A549 (cell line): ENCODE measurements around the gene LCAT. TPM values are rescaled to one million over a fixed set of nuclear protein-coding genes. Genes with fewer than 3 reads are reported as not detected.

Experiments
- ATAC-seq, 2 experiments: fragments of 200-7000 bp in 1 of 2; fragments of >200 bp in 1 of 2; cut with Nextera tagmentation in 1 of 2; cut with Tn5 transposase in 1 of 2; 3 replicates each; pipeline versions ENCODE4 v1.8.0 to v1.9.1; 2018 to 2020; ENCODE audit warnings: mild to moderate bottlenecking in 1 of 2, moderate library complexity in 1 of 2
- CTCF ChIA-PET: fragments of 300-600 bp; sonication (Branson Sonifier 250); formaldehyde crosslinking; extraction: SDS; loops from one replicate; lab custom pipeline; 2021; ENCODE audit warnings: antibody characterized with exemption, inconsistent platforms; lab: Yijun Ruan, JAX
- POLR2A ChIA-PET: fragments of 350-600 bp; formaldehyde crosslinking; extraction: SDS; loops from one replicate; lab custom pipeline; 2021; ENCODE audit warnings: antibody characterized with exemption, inconsistent platforms; lab: Yijun Ruan, JAX
- DNase-seq, 2 experiments: peaks; one replicate each; pipeline versions ENCODE4 v3.0.0 to v3.0.0-alpha.2; 2011 to 2016; ENCODE audit warnings: low read depth in 1 of 2, low spot score in 1 of 2
- FAIRE-seq: peaks from 2 replicates; lab custom pipeline; 2011; peaks lifted over from hg19 to GRCh38; lab: Jason Lieb, UNC
- H3K27ac ChIP-seq, 2 experiments: fragments of >200 bp; sonication (Bioruptor Twin); formaldehyde crosslinking; 3 replicates each; pipeline ENCODE4 v1.5.1; 2016 to 2017
- H3K4me1 ChIP-seq: fragments of >200 bp; sonication (Bioruptor Twin); formaldehyde crosslinking; 3 replicates; pipeline ENCODE4 v1.6.1; 2016
- H3K4me2 ChIP-seq: fragments of >200 bp; sonication (Bioruptor Twin); formaldehyde crosslinking; 3 replicates; pipeline ENCODE4 v1.6.1; 2016
- H3K4me3 ChIP-seq: fragments of >200 bp; sonication (Bioruptor Twin); formaldehyde crosslinking; 3 replicates; pipeline ENCODE4 v1.5.1; 2016
- H3K9me3 ChIP-seq: fragments of >200 bp; sonication (Bioruptor Twin); formaldehyde crosslinking; 3 replicates; pipeline ENCODE4 v1.6.1; 2016
- CBX8 ChIP-seq: fragments of 200-600 bp; sonication (generic); IDR thresholded peaks from 2 replicates; pipeline ENCODE4 v1.6.1; 2016
- EHMT2 ChIP-seq: fragments of 200-600 bp; sonication (generic); IDR thresholded peaks from 2 replicates; pipeline ENCODE4 v1.6.1; 2016; ENCODE audit warnings: antibody characterized with exemption, low read depth, mild to moderate bottlenecking, moderate library complexity
- EP300 ChIP-seq, 2 experiments: fragments of >200 bp; sonication (Bioruptor Twin); formaldehyde crosslinking; IDR thresholded peaks; 2 replicates in 1 of 2; 3 replicates in 1 of 2; pipeline ENCODE4 v1.6.1; 2016 to 2017
- ESRRA ChIP-seq: fragments of 150-350 bp; IDR thresholded peaks from 2 replicates; pipeline ENCODE4 v1.6.1; 2014; ENCODE audit warnings: mild to moderate bottlenecking, low read length, borderline replicate concordance
- FOSB ChIP-seq: fragments of 250-450 bp; sonication (Bioruptor Pico); IDR thresholded peaks from 2 replicates; pipeline ENCODE4 v1.5.0; 2020; ENCODE audit warnings: mild to moderate bottlenecking, moderate library complexity
- FOSL2 ChIP-seq, 2 experiments: fragments of 450-650 bp in 1 of 2; fragments of >200 bp in 1 of 2; sonication (Bioruptor Twin) in 1 of 2; formaldehyde crosslinking; IDR thresholded peaks; 2 replicates each; pipeline versions ENCODE4 v1.5.0 to v1.6.1; 2016 to 2020; ENCODE audit warnings: mild to moderate bottlenecking in 1 of 2, moderate library complexity in 1 of 2
- FOXS1 ChIP-seq: fragments of 250-450 bp; sonication (Bioruptor Pico); IDR thresholded peaks from 2 replicates; pipeline ENCODE4 v1.5.0; 2020; ENCODE audit warnings: mild to moderate bottlenecking, moderate library complexity
- GATA3 ChIP-seq: IDR thresholded peaks from 2 replicates; pipeline ENCODE4 v1.6.1; 2012; ENCODE audit warnings: borderline replicate concordance
- HDAC2 ChIP-seq: fragments of 200-600 bp; sonication (generic); IDR thresholded peaks from 2 replicates; pipeline ENCODE4 v1.6.1; 2016
- HEYL ChIP-seq: fragments of 250-450 bp; sonication (Bioruptor Pico); IDR thresholded peaks from 2 replicates; pipeline ENCODE4 v1.8.0; 2021; ENCODE audit warnings: mild to moderate bottlenecking, moderate library complexity
- HOXA7 ChIP-seq: fragments of 250-450 bp; sonication (Bioruptor Pico); IDR thresholded peaks from 2 replicates; pipeline ENCODE4 v1.5.0; 2020; ENCODE audit warnings: mild to moderate bottlenecking, moderate library complexity
- HOXB13 ChIP-seq: fragments of 250-450 bp; sonication (Bioruptor Pico); IDR thresholded peaks from 2 replicates; pipeline ENCODE4 v1.5.0; 2020; ENCODE audit warnings: low read depth, mild to moderate bottlenecking, moderate library complexity
- JUNB ChIP-seq: fragments of >200 bp; sonication (Bioruptor Twin); formaldehyde crosslinking; IDR thresholded peaks from 2 replicates; pipeline ENCODE4 v1.6.1; 2016
- MAZ ChIP-seq: fragments of 150-350 bp; IDR thresholded peaks from 2 replicates; pipeline ENCODE4 v1.6.1; 2014; ENCODE audit warnings: antibody characterized with exemption, low read depth, low read length, borderline replicate concordance
- NR3C1 ChIP-seq: fragments of >200 bp; sonication (Bioruptor Twin); formaldehyde crosslinking; IDR thresholded peaks from 3 replicates; pipeline ENCODE4 v1.6.1; 2017
- POLR2A ChIP-seq: IDR thresholded peaks from 2 replicates; pipeline ENCODE4 v1.6.1; 2012; ENCODE audit warnings: mild to moderate bottlenecking, low read length
- POLR2AphosphoS2 ChIP-seq: conservative IDR thresholded peaks from 2 replicates; pipeline ENCODE4 v1.6.1; 2012; ENCODE audit warnings: low read length, improper control_type of control experiment, inconsistent platforms
- RARB ChIP-seq: fragments of 250-450 bp; sonication (Bioruptor Pico); IDR thresholded peaks from 2 replicates; pipeline ENCODE4 v1.8.0; 2021; ENCODE audit warnings: mild to moderate bottlenecking, moderate library complexity
- RCOR1 ChIP-seq: fragments of 150-350 bp; IDR thresholded peaks from 2 replicates; pipeline ENCODE4 v1.6.1; 2014; ENCODE audit warnings: antibody characterized with exemption, low read length, low read depth
- TFCP2L1 ChIP-seq: fragments of 250-450 bp; sonication (Bioruptor Pico); IDR thresholded peaks from 2 replicates; pipeline ENCODE4 v1.5.0; 2021; ENCODE audit warnings: mild to moderate bottlenecking
- ZNF302 ChIP-seq: fragments of 250-450 bp; sonication (Bioruptor Pico); IDR thresholded peaks from 2 replicates; pipeline ENCODE4 v1.9.0; 2021; ENCODE audit warnings: inconsistent platforms, mild to moderate bottlenecking, moderate library complexity
- WGBS: methylation state at CpG from one replicate; pipeline ENCODE4 v1.1.6; 2017; ENCODE audit errors: missing lambda C conversion rate; 5-methylcytosine and 5-hydroxymethylcytosine counted together
- polyA plus RNA-seq, 4 experiments: library from polyadenylated mRNA; depleted of rRNA in 3 of 4; stranded (reverse); fragments of >200 nt; fragmentation: RNase III in 1 of 4; extraction: RNeasy Plus Mini Kit Qiagen cat#74134 plus additional on column Dnase treatment in 1 of 4; gene quantifications; 2 replicates in 3 of 4; 3 replicates in 1 of 4; pipeline ENCODE4 v1.2.3, GENCODE V29; 2011 to 2017
- TF ChIP-seq, protein P1 (sequence below): IDR thresholded peaks from 2 replicates; pipeline ENCODE4 v1.6.1; 2012
- TF ChIP-seq, protein P2 (sequence below): fragments of >200 bp; sonication (Bioruptor Twin); formaldehyde crosslinking; IDR thresholded peaks from 3 replicates; pipeline ENCODE4 v1.5.1; 2016
- TF ChIP-seq, protein P3 (sequence below): fragments of 450-650 bp; IDR thresholded peaks from 2 replicates; pipeline ENCODE4 v1.6.1; 2014; ENCODE audit warnings: antibody characterized with exemption
- TF ChIP-seq, protein P4 (sequence below): IDR thresholded peaks from 2 replicates; pipeline ENCODE4 v1.6.1; 2012
- TF ChIP-seq, protein P5 (sequence below): IDR thresholded peaks from 2 replicates; pipeline ENCODE4 v1.6.1; 2012; ENCODE audit warnings: low read depth, borderline replicate concordance
- TF ChIP-seq, protein P6 (sequence below): fragments of 250-450 bp; sonication (Bioruptor Pico); IDR thresholded peaks from 2 replicates; pipeline ENCODE4 v1.5.0; 2020; ENCODE audit warnings: low read depth, mild to moderate bottlenecking, moderate library complexity
- TF ChIP-seq, protein P7 (sequence below): fragments of >200 bp; sonication (Bioruptor Twin); formaldehyde crosslinking; IDR thresholded peaks from 2 replicates; pipeline ENCODE4 v1.6.1; 2016
- TF ChIP-seq, protein P8 (sequence below): fragments of 200-600 bp; sonication (generic); IDR thresholded peaks from 2 replicates; pipeline ENCODE4 v1.6.1; 2016; ENCODE audit warnings: antibody characterized with exemption, mild to moderate bottlenecking, moderate library complexity

Gene LCAT
- polyA plus RNA-seq, 2 of the 4 experiments (the other 2 are of a cell fraction): 1.7 to 8.4 TPM

DNA sequence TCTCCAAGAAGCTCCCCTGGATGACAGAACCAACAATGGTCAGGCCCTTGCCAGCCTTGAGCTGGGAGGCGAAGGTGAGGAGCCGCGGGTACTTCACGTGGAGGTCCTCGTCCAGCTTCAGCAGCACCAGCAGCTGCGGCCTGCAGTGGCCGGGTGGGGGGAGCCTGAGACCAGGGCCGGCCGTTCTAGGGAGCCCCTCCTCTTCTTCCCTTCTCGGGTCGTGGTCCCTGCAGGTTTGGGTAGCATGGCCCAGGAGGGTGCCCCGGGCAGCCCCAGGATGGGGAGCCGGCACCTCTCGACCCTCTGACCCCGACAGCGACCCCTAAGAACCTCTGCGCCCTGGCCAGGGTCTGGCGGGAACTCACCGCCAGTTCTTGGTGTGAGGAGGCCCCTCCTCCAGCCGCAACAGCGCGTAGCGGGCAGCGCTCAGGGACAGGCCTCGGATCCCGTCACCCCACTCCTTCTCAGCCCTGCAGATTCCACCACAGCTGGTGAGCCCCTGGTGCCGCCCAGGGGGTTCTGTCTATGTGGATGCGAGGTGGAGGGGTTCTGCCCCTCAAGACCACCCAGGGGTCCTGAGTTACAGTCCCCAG lies 3.1 kb upstream of the LCAT start:
- Histone ChIP-seq H3K27ac (no peak overlapping the region), H3K4me1 (no peaks in the 10 kb centered on the region), H3K4me3 (no peak overlapping the region)
- no peak for ATAC-seq
- POLR2A ChIA-PET: interaction anchor here (1.2 kb wide), 1 partner anchor 10 kb away, joined by 4 read pairs; the partner anchor contains the start of gene PSMB10
- TF ChIP-seq MAZ (no peak), FOXS1 (CRISPR knock-in tag) (no peak), GATA3 (no peak), JUNB (no peak), NR3C1 (no peak), POLR2A (no peak), EP300 (IDR thresholded peaks at IDR 0.05) (no peak), TFCP2L1 (no peak), RCOR1 (no peak), FOSL2 (IDR thresholded peaks at IDR 0.05) (no peak), FOSL2 (CRISPR knock-in tag; IDR thresholded peaks at IDR 0.05) (no peak), HEYL (CRISPR knock-in tag) (no peak), CBX8 (no peak), FOSB (no peak)
- TF ChIP-seq, protein P1, sequence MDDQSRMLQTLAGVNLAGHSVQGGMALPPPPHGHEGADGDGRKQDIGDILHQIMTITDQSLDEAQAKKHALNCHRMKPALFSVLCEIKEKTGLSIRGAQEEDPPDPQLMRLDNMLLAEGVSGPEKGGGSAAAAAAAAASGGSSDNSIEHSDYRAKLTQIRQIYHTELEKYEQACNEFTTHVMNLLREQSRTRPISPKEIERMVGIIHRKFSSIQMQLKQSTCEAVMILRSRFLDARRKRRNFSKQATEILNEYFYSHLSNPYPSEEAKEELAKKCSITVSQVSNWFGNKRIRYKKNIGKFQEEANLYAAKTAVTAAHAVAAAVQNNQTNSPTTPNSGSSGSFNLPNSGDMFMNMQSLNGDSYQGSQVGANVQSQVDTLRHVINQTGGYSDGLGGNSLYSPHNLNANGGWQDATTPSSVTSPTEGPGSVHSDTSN: no peak
- TF ChIP-seq, protein P2, sequence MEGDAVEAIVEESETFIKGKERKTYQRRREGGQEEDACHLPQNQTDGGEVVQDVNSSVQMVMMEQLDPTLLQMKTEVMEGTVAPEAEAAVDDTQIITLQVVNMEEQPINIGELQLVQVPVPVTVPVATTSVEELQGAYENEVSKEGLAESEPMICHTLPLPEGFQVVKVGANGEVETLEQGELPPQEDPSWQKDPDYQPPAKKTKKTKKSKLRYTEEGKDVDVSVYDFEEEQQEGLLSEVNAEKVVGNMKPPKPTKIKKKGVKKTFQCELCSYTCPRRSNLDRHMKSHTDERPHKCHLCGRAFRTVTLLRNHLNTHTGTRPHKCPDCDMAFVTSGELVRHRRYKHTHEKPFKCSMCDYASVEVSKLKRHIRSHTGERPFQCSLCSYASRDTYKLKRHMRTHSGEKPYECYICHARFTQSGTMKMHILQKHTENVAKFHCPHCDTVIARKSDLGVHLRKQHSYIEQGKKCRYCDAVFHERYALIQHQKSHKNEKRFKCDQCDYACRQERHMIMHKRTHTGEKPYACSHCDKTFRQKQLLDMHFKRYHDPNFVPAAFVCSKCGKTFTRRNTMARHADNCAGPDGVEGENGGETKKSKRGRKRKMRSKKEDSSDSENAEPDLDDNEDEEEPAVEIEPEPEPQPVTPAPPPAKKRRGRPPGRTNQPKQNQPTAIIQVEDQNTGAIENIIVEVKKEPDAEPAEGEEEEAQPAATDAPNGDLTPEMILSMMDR: no peak
- TF ChIP-seq, protein P3, sequence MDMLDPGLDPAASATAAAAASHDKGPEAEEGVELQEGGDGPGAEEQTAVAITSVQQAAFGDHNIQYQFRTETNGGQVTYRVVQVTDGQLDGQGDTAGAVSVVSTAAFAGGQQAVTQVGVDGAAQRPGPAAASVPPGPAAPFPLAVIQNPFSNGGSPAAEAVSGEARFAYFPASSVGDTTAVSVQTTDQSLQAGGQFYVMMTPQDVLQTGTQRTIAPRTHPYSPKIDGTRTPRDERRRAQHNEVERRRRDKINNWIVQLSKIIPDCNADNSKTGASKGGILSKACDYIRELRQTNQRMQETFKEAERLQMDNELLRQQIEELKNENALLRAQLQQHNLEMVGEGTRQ: no peak
- TF ChIP-seq, protein P4, sequence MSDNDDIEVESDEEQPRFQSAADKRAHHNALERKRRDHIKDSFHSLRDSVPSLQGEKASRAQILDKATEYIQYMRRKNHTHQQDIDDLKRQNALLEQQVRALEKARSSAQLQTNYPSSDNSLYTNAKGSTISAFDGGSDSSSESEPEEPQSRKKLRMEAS: no peak
- TF ChIP-seq, all 56 proteins: peak for 0
- CTCF ChIA-PET: interaction anchor here (0.6 to 6.3 kb wide), 4 partner anchors 11 to 284 kb away, joined by 3 to 29 read pairs (median 4); partner anchors contain the start of gene PSMB10
- no peak for DNase-seq
- 94% methylated on average over 25 of the region's 28 CpGs for WGBS
- FAIRE-seq: no peak
- H3K4me2 ChIP-seq: no peak overlapping the region
- H3K9me3 ChIP-seq: no peaks in the 10 kb centered on the region

DNA sequence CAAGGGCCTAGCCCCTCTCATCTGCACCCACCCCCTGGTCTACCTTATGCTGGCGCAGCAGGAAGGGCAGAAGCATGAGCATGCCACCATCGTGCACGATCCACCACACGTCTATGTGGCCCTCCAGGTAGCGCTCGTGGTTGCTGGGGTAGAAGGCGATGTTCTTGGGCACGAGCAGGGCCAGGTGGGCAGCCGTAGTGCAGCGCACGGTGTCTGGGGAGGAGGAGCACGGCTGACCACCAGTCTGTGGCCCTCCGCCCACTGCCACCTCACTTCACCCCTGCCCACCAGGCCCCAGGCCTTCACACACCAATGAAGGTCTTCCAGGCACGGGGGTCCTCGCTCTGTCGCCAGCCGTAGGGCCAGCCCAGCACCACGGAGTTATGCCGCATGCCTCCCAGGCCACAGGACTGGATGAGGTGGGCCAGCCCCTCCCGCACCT lies 2.2 kb upstream of the LCAT start:
- POLR2A ChIA-PET: interaction anchor here (1.2 kb wide), 1 partner anchor 9 kb away, joined by 4 read pairs; the partner anchor contains the start of gene PSMB10
- H3K4me1 ChIP-seq: no peaks in the 10 kb centered on the region
- DNase-seq (no peak), ATAC-seq (no peak), FAIRE-seq (no peak)
- no peaks in the 10 kb centered on the region for H3K9me3 ChIP-seq
- 90% methylated on average over 11 of the region's 20 CpGs for whole genome bisulfite sequencing
- no peak overlapping the region for H3K4me3 ChIP-seq
- H3K4me2 ChIP-seq: no peak overlapping the region
- no peak overlapping the region for H3K27ac ChIP-seq
- CTCF ChIA-PET: interaction anchor here (1.4 to 6.3 kb wide), 2 partner anchors 10 to 283 kb away, joined by 3 to 29 read pairs; partner anchors contain the start of gene PSMB10
- TF ChIP-seq, protein P5, sequence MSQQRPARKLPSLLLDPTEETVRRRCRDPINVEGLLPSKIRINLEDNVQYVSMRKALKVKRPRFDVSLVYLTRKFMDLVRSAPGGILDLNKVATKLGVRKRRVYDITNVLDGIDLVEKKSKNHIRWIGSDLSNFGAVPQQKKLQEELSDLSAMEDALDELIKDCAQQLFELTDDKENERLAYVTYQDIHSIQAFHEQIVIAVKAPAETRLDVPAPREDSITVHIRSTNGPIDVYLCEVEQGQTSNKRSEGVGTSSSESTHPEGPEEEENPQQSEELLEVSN: no peak
- TF ChIP-seq GATA3 (no peak), EHMT2 (no peak), FOSB (no peak), HOXA7 (CRISPR knock-in tag) (no peak), RARB (CRISPR knock-in tag) (no peak), FOXS1 (CRISPR knock-in tag) (no peak), HDAC2 (no peak), POLR2AphosphoS2 (no peak), ZNF302 (CRISPR knock-in tag) (no peak), HOXB13 (CRISPR knock-in tag) (no peak), ESRRA (no peak)
- TF ChIP-seq, protein P6, sequence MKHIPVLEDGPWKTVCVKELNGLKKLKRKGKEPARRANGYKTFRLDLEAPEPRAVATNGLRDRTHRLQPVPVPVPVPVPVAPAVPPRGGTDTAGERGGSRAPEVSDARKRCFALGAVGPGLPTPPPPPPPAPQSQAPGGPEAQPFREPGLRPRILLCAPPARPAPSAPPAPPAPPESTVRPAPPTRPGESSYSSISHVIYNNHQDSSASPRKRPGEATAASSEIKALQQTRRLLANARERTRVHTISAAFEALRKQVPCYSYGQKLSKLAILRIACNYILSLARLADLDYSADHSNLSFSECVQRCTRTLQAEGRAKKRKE (CRISPR knock-in tag): no peak
- TF ChIP-seq, protein P7, sequence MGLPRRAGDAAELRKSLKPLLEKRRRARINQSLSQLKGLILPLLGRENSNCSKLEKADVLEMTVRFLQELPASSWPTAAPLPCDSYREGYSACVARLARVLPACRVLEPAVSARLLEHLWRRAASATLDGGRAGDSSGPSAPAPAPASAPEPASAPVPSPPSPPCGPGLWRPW: no peak
- TF ChIP-seq, protein P8, sequence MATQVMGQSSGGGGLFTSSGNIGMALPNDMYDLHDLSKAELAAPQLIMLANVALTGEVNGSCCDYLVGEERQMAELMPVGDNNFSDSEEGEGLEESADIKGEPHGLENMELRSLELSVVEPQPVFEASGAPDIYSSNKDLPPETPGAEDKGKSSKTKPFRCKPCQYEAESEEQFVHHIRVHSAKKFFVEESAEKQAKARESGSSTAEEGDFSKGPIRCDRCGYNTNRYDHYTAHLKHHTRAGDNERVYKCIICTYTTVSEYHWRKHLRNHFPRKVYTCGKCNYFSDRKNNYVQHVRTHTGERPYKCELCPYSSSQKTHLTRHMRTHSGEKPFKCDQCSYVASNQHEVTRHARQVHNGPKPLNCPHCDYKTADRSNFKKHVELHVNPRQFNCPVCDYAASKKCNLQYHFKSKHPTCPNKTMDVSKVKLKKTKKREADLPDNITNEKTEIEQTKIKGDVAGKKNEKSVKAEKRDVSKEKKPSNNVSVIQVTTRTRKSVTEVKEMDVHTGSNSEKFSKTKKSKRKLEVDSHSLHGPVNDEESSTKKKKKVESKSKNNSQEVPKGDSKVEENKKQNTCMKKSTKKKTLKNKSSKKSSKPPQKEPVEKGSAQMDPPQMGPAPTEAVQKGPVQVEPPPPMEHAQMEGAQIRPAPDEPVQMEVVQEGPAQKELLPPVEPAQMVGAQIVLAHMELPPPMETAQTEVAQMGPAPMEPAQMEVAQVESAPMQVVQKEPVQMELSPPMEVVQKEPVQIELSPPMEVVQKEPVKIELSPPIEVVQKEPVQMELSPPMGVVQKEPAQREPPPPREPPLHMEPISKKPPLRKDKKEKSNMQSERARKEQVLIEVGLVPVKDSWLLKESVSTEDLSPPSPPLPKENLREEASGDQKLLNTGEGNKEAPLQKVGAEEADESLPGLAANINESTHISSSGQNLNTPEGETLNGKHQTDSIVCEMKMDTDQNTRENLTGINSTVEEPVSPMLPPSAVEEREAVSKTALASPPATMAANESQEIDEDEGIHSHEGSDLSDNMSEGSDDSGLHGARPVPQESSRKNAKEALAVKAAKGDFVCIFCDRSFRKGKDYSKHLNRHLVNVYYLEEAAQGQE: no peak
